Calu3 (cell line): Measurements from ENCODE around the gene CXorf65. TPM values are rescaled to one million over a fixed set of nuclear protein-coding genes. Genes with fewer than 3 reads are reported as not detected.

Source experiments
- BruUV-seq: library from RNA; stranded (reverse); fragments of 400-500 nt; replicated peaks from 2 replicates; lab custom pipeline; 2021; lab: Mats Ljungman, UMichigan
- CTCF ChIA-PET: fragments of 300-600 bp; sonication (Branson Sonifier 250); formaldehyde crosslinking; loops from one replicate; lab custom pipeline; 2022; ENCODE audit warnings: antibody characterized with exemption; lab: Charles Lee
- DNase-seq: peaks from one replicate; pipeline ENCODE4 v3.0.0; 2022
- H3K27ac Mint-ChIP-seq: one replicate; pipeline ENCODE4 v1.8.0; 2022; ENCODE audit warnings: mixed read lengths; ENCODE audit not compliant: unreplicated experiment
- H3K27me3 Mint-ChIP-seq: one replicate; pipeline ENCODE4 v1.8.0; 2022; ENCODE audit warnings: mixed read lengths; ENCODE audit not compliant: unreplicated experiment
- H3K36me3 Mint-ChIP-seq: one replicate; pipeline ENCODE4 v1.8.0; 2022; ENCODE audit warnings: mild to moderate bottlenecking, moderate library complexity, mixed read lengths; ENCODE audit not compliant: insufficient read depth, unreplicated experiment
- H3K4me1 Mint-ChIP-seq: one replicate; pipeline ENCODE4 v1.8.0; 2022; ENCODE audit warnings: mild to moderate bottlenecking, low read depth, mixed read lengths; ENCODE audit not compliant: unreplicated experiment
- H3K4me3 Mint-ChIP-seq: one replicate; pipeline ENCODE4 v1.8.0; 2022; ENCODE audit warnings: mild to moderate bottlenecking, low read depth, moderate library complexity, mixed read lengths; ENCODE audit not compliant: unreplicated experiment
- H3K9me3 Mint-ChIP-seq: one replicate; pipeline ENCODE4 v1.8.0; 2022; ENCODE audit warnings: low read depth, mixed read lengths; ENCODE audit not compliant: unreplicated experiment
- CTCF ChIP-seq: fragments of 200-600 bp; IDR thresholded peaks from one replicate; pipeline ENCODE4 v1.8.0; 2022; ENCODE audit warnings: antibody characterized with exemption; ENCODE audit not compliant: unreplicated experiment
- intact Hi-C: fragments of 100-400 bp; cut with micrococcal nuclease; formaldehyde crosslinking; loops from one replicate; pipeline ENCODE4 v1.10.0; 2022; ENCODE audit not compliant: unreplicated experiment
- total RNA-seq: library from RNA; stranded (reverse); gene quantifications from 2 replicates; pipeline ENCODE4 v1.2.3, GENCODE V29; 2022

Gene CXorf65
- total RNA-seq, 1 experiment from 2014 or later, result not detected

DNA sequence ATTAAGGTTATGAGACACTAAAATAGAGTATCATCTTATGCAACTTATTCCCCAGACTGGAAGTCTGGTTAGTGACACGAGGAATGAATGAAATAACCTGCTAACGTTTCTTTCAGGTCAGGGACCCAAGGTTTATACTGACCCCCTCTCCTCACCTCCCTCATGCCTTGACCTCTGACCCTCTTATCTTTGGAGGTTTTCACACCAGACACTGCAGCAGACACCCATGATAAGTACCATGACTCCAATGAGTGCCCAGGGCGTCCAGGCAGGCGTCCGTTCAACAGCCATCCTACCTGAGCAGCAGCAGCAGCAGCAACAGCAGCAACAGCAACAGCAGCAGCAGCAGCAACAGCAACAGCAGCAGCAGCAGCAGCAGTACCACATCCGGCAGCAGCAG lies 33.9 kb upstream of the CXorf65 start:
- Mint-ChIP-seq H3K27ac (no peak overlapping the region), H3K36me3 (peaks cover 24% of the 10 kb centered on the region), H3K4me1 (no peaks in the 10 kb centered on the region), H3K4me3 (no peak overlapping the region), H3K27me3 (no peaks in the 10 kb centered on the region), H3K9me3 (no peaks in the 10 kb centered on the region)
- BruUV-seq, result no TSS peak
- intact Hi-C loops, result no loop called here
- DNase-seq, result no peak
- TF ChIP-seq CTCF, result no peak
- CTCF ChIA-PET, result no interaction called here

GRCh38 chrX:71131510-71131909 lies 25.0 kb upstream of the CXorf65 start:
- BruUV-seq, result no TSS peak
- Mint-ChIP-seq H3K27ac (no peak overlapping the region), H3K4me1 (no peaks in the 10 kb centered on the region), H3K27me3 (no peaks in the 10 kb centered on the region), H3K4me3 (no peak overlapping the region), H3K36me3 (peaks cover 28% of the 10 kb centered on the region), H3K9me3 (no peaks in the 10 kb centered on the region)
- no peak for DNase-seq
- CTCF ChIA-PET, result no interaction called here
- intact Hi-C loops, result no loop called here
- no peak for TF ChIP-seq CTCF

DNA sequence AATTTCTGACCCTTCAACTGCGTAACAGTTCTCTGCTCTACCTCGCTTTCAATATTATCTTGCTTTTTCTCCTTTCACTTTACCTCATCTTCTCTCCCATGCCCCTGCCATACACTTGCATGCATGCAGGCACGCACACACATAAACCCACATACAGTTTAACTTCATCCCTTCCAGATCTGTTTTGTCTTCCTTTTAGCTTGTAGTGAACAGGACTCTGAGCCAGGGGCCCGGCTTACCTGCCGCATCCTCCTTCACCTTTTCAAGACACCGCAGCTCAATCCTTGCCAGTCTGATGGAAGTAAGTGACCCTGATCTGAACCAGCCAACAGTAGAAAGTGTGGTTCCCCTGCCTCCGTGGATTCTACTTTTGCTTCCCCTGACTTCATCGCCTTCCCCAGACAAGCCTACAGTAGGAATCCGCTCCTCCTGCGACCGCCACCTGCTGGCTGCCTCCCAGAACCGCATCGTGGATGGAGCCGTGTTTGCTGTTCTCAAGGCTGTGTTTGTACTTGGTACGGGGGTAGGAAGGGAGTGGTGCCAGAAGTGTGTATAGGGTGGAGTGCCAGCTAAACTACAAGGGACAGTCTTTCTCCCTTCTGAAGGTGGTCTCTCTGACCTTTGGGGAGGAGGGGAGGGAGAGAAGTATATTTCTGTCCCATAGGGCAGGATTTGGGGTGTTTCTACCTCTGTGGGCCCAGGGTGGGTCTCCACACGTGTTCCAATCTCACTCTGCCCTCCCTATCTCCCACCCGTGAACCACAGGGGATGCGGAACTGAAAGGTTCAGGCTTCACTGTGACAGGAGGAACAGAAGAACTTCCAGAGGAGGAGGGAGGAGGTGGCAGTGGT lies 22.6 kb upstream of the CXorf65 start:
- Mint-ChIP-seq H3K4me3 (no peak overlapping the region), H3K27me3 (no peaks in the 10 kb centered on the region), H3K9me3 (no peaks in the 10 kb centered on the region), H3K27ac (no peak overlapping the region), H3K4me1 (no peaks in the 10 kb centered on the region), H3K36me3 (peaks cover 34% of the 10 kb centered on the region)
- CTCF ChIA-PET, result interaction anchor here (1.5 kb wide), 1 partner anchor 9 kb away, joined by 3 read pairs; no protein-coding TSS in a partner anchor
- intact Hi-C loops, result loop anchor here (2.0 kb wide), 1 partner anchor 128 kb away; no protein-coding TSS in a partner anchor
- peak; percentile 73 for TF ChIP-seq CTCF
- peak; percentile 73 for DNase-seq
- BruUV-seq, result no TSS peak

- H3K27ac Mint-ChIP-seq, result no peak overlapping the region
Measured at GRCh38 chrX:71128166-71128833, 21.8 kb upstream of the CXorf65 start.

More at GRCh38 chrX:71128166-71128833, 21.8 kb upstream of the CXorf65 start:
- CTCF ChIA-PET, result no interaction called here
- intact Hi-C loops, result loop anchor here (2.0 kb wide), 1 partner anchor 127 kb away; no protein-coding TSS in a partner anchor
- Mint-ChIP-seq H3K4me1 (no peaks in the 10 kb centered on the region), H3K36me3 (peaks cover 34% of the 10 kb centered on the region), H3K4me3 (no peak overlapping the region), H3K9me3 (no peaks in the 10 kb centered on the region), H3K27me3 (no peaks in the 10 kb centered on the region)
- BruUV-seq, result no TSS peak
- DNase-seq, result no peak
- no peak for TF ChIP-seq CTCF
